Ascending aorta (tissue), 2 donors: ENCODE measurements around the gene RALGAPB. TPM values are rescaled to one million over a fixed set of nuclear protein-coding genes. Genes with fewer than 3 reads are reported as not detected.
A peak's percentile ranks its signal among the peaks of the same experiment; 100 is the strongest.
"Not testable (repeated sequence)": the region's sequence is repeated elsewhere in the genome, so short reads cannot be mapped to it uniquely, and the experiment has no call there.

Experiments
- DNase-seq, 2 donors: peaks; one replicate each; pipeline ENCODE4 v3.0.0-alpha.2; 2019; ENCODE audit warnings: low spot score in 2 of 2
- H3K27ac ChIP-seq, 2 donors: fragments of 200-600 bp; sonication (generic); one replicate each; pipeline ENCODE4 v1.5.1; 2016 to 2017; ENCODE audit warnings: mild to moderate bottlenecking in 1 of 2
- H3K27me3 ChIP-seq: fragments of 200-600 bp; sonication (generic); one replicate; pipeline ENCODE4 v1.5.1; 2017
- H3K36me3 ChIP-seq, 2 donors: fragments of 200-600 bp; sonication (generic); one replicate each; pipeline ENCODE4 v1.5.1; 2016
- H3K4me1 ChIP-seq, 2 donors: fragments of 200-600 bp; sonication (generic); one replicate each; pipeline ENCODE4 v1.5.1; 2016 to 2017; ENCODE audit warnings: mild to moderate bottlenecking in 1 of 2
- H3K4me3 ChIP-seq, 2 donors: fragments of 200-600 bp; sonication (generic); one replicate each; pipeline ENCODE4 v1.5.1; 2016 to 2017; ENCODE audit warnings: mild to moderate bottlenecking in 1 of 2
- H3K9me3 ChIP-seq, 2 donors: fragments of 200-600 bp; sonication (generic); one replicate each; pipeline ENCODE4 v1.5.1; 2016
- intact Hi-C: fragments of 100-400 bp; cut with DNase I; formaldehyde crosslinking; loops from one replicate; pipeline ENCODE4 v1.15.1; 2023
- total RNA-seq: library from RNA; depleted of rRNA; stranded (reverse); fragments of >200 nt; gene quantifications from one replicate; pipeline ENCODE4 v1.1.0, GENCODE V29; 2016
- TF ChIP-seq, protein P1 (sequence below), 3 experiments: fragments of 200-600 bp in 2 of 3; fragments of 450-650 bp in 1 of 3; sonication (generic) in 2 of 3; IDR thresholded peaks; one replicate each; pipeline ENCODE4 v1.5.1; 2016 to 2019; ENCODE audit warnings: antibody characterized with exemption in 3 of 3, mild to moderate bottlenecking in 1 of 3, moderate library complexity in 1 of 3

RALGAPB gene
- total RNA-seq, 1 donor from 2014 or later: 19.4 TPM

DNA sequence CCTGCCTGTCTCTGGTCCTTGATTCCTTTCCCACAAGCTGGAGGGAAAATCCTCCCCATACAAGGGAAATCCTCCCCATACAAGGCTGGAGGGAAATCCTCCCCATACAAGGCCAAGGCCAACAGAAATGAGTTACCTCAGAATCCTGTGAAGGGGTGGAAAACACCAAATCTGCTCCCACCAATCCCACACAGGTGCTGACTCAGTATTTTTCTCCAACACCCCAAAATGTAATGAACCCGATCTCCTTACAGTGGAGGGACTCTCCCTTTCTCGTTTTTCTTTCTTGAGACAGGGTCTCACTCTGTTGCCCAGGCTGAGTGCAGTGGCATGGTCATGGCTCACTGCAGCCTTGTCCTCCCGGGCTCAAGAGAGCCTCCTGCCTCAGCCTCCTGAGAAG lies 43.8 kb upstream of the RALGAPB start:
- H3K4me3 ChIP-seq: no peak overlapping the region
- H3K27me3 ChIP-seq: no peaks in the 10 kb centered on the region
- TF ChIP-seq, protein P1, sequence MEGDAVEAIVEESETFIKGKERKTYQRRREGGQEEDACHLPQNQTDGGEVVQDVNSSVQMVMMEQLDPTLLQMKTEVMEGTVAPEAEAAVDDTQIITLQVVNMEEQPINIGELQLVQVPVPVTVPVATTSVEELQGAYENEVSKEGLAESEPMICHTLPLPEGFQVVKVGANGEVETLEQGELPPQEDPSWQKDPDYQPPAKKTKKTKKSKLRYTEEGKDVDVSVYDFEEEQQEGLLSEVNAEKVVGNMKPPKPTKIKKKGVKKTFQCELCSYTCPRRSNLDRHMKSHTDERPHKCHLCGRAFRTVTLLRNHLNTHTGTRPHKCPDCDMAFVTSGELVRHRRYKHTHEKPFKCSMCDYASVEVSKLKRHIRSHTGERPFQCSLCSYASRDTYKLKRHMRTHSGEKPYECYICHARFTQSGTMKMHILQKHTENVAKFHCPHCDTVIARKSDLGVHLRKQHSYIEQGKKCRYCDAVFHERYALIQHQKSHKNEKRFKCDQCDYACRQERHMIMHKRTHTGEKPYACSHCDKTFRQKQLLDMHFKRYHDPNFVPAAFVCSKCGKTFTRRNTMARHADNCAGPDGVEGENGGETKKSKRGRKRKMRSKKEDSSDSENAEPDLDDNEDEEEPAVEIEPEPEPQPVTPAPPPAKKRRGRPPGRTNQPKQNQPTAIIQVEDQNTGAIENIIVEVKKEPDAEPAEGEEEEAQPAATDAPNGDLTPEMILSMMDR (IDR thresholded peaks at IDR 0.05): no peak
- no peak for DNase-seq
- no peaks in the 10 kb centered on the region for H3K4me1 ChIP-seq
- intact Hi-C loops: no loop called here
- H3K36me3 ChIP-seq: peaks cover 77 to 97% of the 10 kb centered on the region in 2 donors
- no peak overlapping the region for H3K27ac ChIP-seq
- no peaks in the 10 kb centered on the region for H3K9me3 ChIP-seq

DNA sequence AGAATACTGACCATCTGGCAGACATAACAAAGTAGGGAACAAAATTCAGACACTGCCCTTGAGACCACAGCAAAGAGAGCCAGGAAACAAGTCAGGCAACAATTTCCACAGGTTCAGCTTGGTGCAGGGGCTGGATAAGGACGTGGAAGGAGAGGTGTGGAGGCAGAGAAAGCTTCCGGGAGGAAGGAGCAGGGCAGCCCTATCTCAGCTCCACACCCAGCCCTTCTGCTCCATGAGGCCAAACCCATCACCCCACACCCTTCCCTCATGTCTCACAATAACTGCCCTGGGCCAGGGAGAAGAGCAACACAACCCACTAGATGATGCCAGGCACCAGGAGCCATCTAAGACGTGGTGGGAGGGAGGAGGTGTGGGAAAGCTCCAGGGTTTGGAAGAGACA lies 43.3 kb upstream of the RALGAPB start:
- peaks cover 72 to 92% of the 10 kb centered on the region in 2 donors for H3K36me3 ChIP-seq
- TF ChIP-seq, protein P1 (IDR thresholded peaks at IDR 0.05): no peak
- intact Hi-C loops: no loop called here
- no peak overlapping the region for H3K27ac ChIP-seq
- no peak for DNase-seq
- H3K4me1 ChIP-seq: no peaks in the 10 kb centered on the region
- no peaks in the 10 kb centered on the region for H3K27me3 ChIP-seq
- H3K9me3 ChIP-seq: no peaks in the 10 kb centered on the region
- H3K4me3 ChIP-seq: no peak overlapping the region

DNA sequence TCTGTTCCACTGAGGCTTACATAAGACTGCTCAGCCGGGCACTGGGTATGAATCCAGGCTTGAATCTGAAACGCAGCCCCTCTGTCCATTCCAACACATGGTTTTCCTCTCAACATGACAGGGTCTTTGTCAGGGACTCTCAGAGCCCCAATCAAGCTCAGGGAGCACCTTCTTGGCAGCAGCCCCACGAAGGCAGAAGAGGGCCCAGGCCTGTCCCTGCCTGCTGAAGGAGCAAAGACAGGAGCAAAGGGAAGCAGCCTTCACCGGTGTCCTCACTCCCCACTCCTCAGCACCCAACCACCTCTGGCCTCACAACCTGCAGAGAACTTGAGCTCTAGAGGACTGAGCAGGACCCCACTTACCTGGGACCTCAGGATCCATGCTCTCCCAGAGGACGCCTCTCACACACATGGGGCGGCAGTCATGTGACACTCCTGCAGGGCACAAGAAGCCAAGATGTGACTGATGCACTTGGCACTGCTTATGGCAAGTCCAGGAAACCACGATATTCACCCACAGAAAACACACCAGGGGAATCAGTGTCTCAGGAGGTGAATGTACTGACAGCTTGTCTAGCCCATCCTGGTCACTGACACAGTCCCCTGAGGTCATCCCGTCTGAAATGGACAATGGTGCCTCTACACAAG lies 41.8 kb upstream of the RALGAPB start:
- peaks cover 59 to 77% of the 10 kb centered on the region in 2 donors for H3K36me3 ChIP-seq
- H3K4me3 ChIP-seq: no peak overlapping the region
- H3K4me1 ChIP-seq: no peaks in the 10 kb centered on the region
- H3K9me3 ChIP-seq: no peaks in the 10 kb centered on the region
- H3K27ac ChIP-seq: no peak overlapping the region
- TF ChIP-seq, protein P1 (IDR thresholded peaks at IDR 0.05): no peak
- H3K27me3 ChIP-seq: no peaks in the 10 kb centered on the region
- intact Hi-C loops: loop anchor here (10.0 kb wide), 1 partner anchor 396 kb away; the partner anchor contains the start of genes RPRD1B and TTI1
- DNase-seq: no peak

GRCh38 chr20:38432292-38432691 lies 40.4 kb upstream of the RALGAPB start:
- Histone ChIP-seq H3K4me3 (no peak overlapping the region), H3K27ac (no peak overlapping the region), H3K27me3 (no peaks in the 10 kb centered on the region), H3K36me3 (peaks cover 48 to 62% of the 10 kb centered on the region in 2 donors), H3K4me1 (no peaks in the 10 kb centered on the region), H3K9me3 (no peaks in the 10 kb centered on the region)
- no peak for DNase-seq
- TF ChIP-seq, protein P1 (IDR thresholded peaks at IDR 0.05): no peak
- intact Hi-C loops: loop anchor here (10.0 kb wide), 1 partner anchor 397 kb away; the partner anchor contains the start of genes RPRD1B and TTI1

- DNase-seq, H3K4me3 ChIP-seq, H3K9me3 ChIP-seq, H3K4me1 ChIP-seq, H3K27me3 ChIP-seq, H3K27ac ChIP-seq: not testable (repeated sequence)
- intact Hi-C loops: loop anchor here (10.0 kb wide), 1 partner anchor 398 kb away; the partner anchor contains the start of genes RPRD1B and TTI1
- peaks cover 48 to 56% of the 10 kb centered on the region in 2 donors for H3K36me3 ChIP-seq
These were observed 39.8 kb upstream of the RALGAPB start for GRCh38 chr20:38432870-38433269.

- H3K9me3 ChIP-seq: no peaks in the 10 kb centered on the region
- H3K27ac ChIP-seq: no peak overlapping the region
- no peaks in the 10 kb centered on the region for H3K4me1 ChIP-seq
- peak overlapping the region in 1 of 2 donors; percentile 61 for H3K4me3 ChIP-seq
- no peaks in the 10 kb centered on the region for H3K27me3 ChIP-seq
- H3K36me3 ChIP-seq: peaks cover 46 to 50% of the 10 kb centered on the region in 2 donors
- TF ChIP-seq, protein P1 (IDR thresholded peaks at IDR 0.05): no peak
- intact Hi-C loops: loop anchor here (10.0 kb wide), 1 partner anchor 399 kb away; the partner anchor contains the start of genes RPRD1B and TTI1
- DNase-seq: no peak
These were observed 39.2 kb upstream of the RALGAPB start for GRCh38 chr20:38433304-38433972.
